Neural progenitor cell (in vitro differentiated cells): ENCODE data around the gene CPXM2. TPM values are rescaled to one million over a fixed set of nuclear protein-coding genes. Genes with fewer than 3 reads are reported as not detected.

Experiments used
- DNase-seq: peaks from one replicate; pipeline ENCODE4 v3.0.0-alpha.2; 2016; ENCODE audit warnings: low spot score
- H2AFZ ChIP-seq: fragments of 200-600 bp; sonication (generic); replicated peaks from 2 replicates; pipeline ENCODE4 v1.6.1; 2016; ENCODE audit warnings: antibody characterized with exemption
- H3F3A ChIP-seq: fragments of 200-600 bp; sonication (generic); 2 replicates; pipeline ENCODE4 v1.6.1; 2016; ENCODE audit warnings: antibody characterized with exemption, low read depth
- H3K27ac ChIP-seq: fragments of 200-600 bp; sonication (generic); 2 replicates; pipeline ENCODE4 v1.5.1; 2016; ENCODE audit warnings: mild to moderate bottlenecking
- H3K27me3 ChIP-seq: fragments of 200-600 bp; sonication (generic); 2 replicates; pipeline ENCODE4 v1.6.1; 2016; ENCODE audit warnings: mild to moderate bottlenecking, moderate library complexity
- H3K36me3 ChIP-seq: fragments of 200-600 bp; sonication (generic); 2 replicates; pipeline ENCODE4 v1.5.1; 2016
- H3K4me1 ChIP-seq: fragments of 200-600 bp; sonication (generic); 2 replicates; pipeline ENCODE4 v1.6.1; 2016; ENCODE audit warnings: mixed run types
- H3K4me2 ChIP-seq: fragments of 200-600 bp; sonication (generic); 2 replicates; pipeline ENCODE4 v1.6.1; 2016
- H3K4me3 ChIP-seq: fragments of 200-600 bp; sonication (generic); 2 replicates; pipeline ENCODE4 v1.5.1; 2016
- H3K79me2 ChIP-seq: fragments of 200-600 bp; sonication (generic); 2 replicates; pipeline ENCODE4 v1.6.1; 2016; ENCODE audit warnings: low read depth
- H3K9ac ChIP-seq: fragments of 200-600 bp; sonication (generic); 2 replicates; pipeline ENCODE4 v1.6.1; 2016
- H3K9me3 ChIP-seq: fragments of 200-600 bp; sonication (generic); 2 replicates; pipeline ENCODE4 v1.5.1; 2016; ENCODE audit warnings: low read depth
- H4K20me1 ChIP-seq: fragments of 200-600 bp; sonication (generic); 2 replicates; pipeline ENCODE4 v1.6.1; 2016; ENCODE audit warnings: low read depth
- H3K27ac Mint-ChIP-seq: 3 replicates; pipeline ENCODE4 v1.8.0; 2021; ENCODE audit warnings: mixed read lengths
- H3K27me3 Mint-ChIP-seq: 2 replicates; pipeline ENCODE4 v1.8.0; 2022; ENCODE audit warnings: low read depth, mild to moderate bottlenecking, inconsistent platforms, moderate library complexity, mixed read lengths; ENCODE audit not compliant: insufficient read depth
- H3K36me3 Mint-ChIP-seq: 3 replicates; pipeline ENCODE4 v1.8.0; 2021; ENCODE audit warnings: mixed read lengths
- H3K4me1 Mint-ChIP-seq: 3 replicates; pipeline ENCODE4 v1.8.0; 2021; ENCODE audit warnings: mixed read lengths
- H3K4me3 Mint-ChIP-seq: 3 replicates; pipeline ENCODE4 v1.8.0; 2021; ENCODE audit warnings: mild to moderate bottlenecking, moderate library complexity, mixed read lengths
- H3K9me3 Mint-ChIP-seq: 3 replicates; pipeline ENCODE4 v1.8.0; 2020; ENCODE audit warnings: mixed read lengths
- EZH2 ChIP-seq: fragments of 200-600 bp; sonication (generic); IDR thresholded peaks from 2 replicates; pipeline ENCODE4 v1.6.1; 2017; ENCODE audit warnings: antibody characterized with exemption, mild to moderate bottlenecking, moderate library complexity
- EZH2phosphoT487 ChIP-seq: fragments of 200-600 bp; sonication (generic); IDR thresholded peaks from 2 replicates; pipeline ENCODE4 v1.6.1; 2017; ENCODE audit warnings: antibody characterized with exemption
- total RNA-seq: library from RNA; depleted of rRNA; stranded (reverse); fragments of >200 nt; gene quantifications from 2 replicates; pipeline ENCODE4 v1.2.3, GENCODE V29; 2015; ENCODE audit warnings: low replicate concordance
- TF ChIP-seq, protein P1 (sequence below): fragments of 200-600 bp; sonication (generic); IDR thresholded peaks from 2 replicates; pipeline ENCODE4 v1.5.1; 2017; ENCODE audit warnings: antibody characterized with exemption, mild to moderate bottlenecking

Gene CPXM2
- total RNA-seq, 1 donor from 2014 or later = not detected

DNA sequence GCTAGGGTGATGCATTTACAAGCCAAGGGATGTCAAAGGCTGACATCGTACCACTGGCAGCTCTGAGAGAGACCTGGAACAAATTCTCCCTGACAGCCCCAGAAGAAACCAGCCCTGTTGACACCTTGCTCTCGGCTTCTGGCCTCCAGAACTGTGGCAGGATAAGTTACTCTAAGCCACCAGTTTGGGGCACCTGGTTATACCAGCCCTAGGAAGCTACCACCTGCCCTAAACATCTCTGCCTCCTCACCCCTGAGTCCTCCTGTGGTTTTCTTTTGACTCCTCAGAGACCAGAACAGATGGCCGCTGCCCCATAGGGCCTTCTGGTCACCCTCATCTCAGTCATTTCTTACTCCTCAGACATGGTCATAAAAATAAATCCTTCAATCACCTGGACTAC lies 107.4 kb downstream of the CPXM2 start:
- no peak overlapping the region for H3K9ac ChIP-seq
- no peaks in the 10 kb centered on the region for H3K36me3 ChIP-seq
- no peak overlapping the region for H3K4me3 ChIP-seq
- H3K9me3 Mint-ChIP-seq = no peaks in the 10 kb centered on the region
- H3K4me3 Mint-ChIP-seq = no peak overlapping the region
- no peaks in the 10 kb centered on the region for H3K27me3 ChIP-seq
- H4K20me1 ChIP-seq = no peaks in the 10 kb centered on the region
- H3K27ac Mint-ChIP-seq = no peak overlapping the region
- no peak overlapping the region for H3K4me2 ChIP-seq
- peaks cover 13% of the 10 kb centered on the region for H3K4me1 Mint-ChIP-seq
- peaks cover 4% of the 10 kb centered on the region for H3F3A ChIP-seq
- H3K27ac ChIP-seq = no peak overlapping the region
- TF ChIP-seq EZH2phosphoT487 (no peak), EZH2 (no peak)
- TF ChIP-seq, protein P1, sequence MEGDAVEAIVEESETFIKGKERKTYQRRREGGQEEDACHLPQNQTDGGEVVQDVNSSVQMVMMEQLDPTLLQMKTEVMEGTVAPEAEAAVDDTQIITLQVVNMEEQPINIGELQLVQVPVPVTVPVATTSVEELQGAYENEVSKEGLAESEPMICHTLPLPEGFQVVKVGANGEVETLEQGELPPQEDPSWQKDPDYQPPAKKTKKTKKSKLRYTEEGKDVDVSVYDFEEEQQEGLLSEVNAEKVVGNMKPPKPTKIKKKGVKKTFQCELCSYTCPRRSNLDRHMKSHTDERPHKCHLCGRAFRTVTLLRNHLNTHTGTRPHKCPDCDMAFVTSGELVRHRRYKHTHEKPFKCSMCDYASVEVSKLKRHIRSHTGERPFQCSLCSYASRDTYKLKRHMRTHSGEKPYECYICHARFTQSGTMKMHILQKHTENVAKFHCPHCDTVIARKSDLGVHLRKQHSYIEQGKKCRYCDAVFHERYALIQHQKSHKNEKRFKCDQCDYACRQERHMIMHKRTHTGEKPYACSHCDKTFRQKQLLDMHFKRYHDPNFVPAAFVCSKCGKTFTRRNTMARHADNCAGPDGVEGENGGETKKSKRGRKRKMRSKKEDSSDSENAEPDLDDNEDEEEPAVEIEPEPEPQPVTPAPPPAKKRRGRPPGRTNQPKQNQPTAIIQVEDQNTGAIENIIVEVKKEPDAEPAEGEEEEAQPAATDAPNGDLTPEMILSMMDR = no peak
- H3K27me3 Mint-ChIP-seq = peaks cover 2% of the 10 kb centered on the region
- H3K9me3 ChIP-seq = no peaks in the 10 kb centered on the region
- peaks cover 19% of the 10 kb centered on the region for H3K4me1 ChIP-seq
- no peak for DNase-seq
- no peaks in the 10 kb centered on the region for H3K36me3 Mint-ChIP-seq
- no peaks in the 10 kb centered on the region for H3K79me2 ChIP-seq
- no peak overlapping the region for H2AFZ ChIP-seq

DNA sequence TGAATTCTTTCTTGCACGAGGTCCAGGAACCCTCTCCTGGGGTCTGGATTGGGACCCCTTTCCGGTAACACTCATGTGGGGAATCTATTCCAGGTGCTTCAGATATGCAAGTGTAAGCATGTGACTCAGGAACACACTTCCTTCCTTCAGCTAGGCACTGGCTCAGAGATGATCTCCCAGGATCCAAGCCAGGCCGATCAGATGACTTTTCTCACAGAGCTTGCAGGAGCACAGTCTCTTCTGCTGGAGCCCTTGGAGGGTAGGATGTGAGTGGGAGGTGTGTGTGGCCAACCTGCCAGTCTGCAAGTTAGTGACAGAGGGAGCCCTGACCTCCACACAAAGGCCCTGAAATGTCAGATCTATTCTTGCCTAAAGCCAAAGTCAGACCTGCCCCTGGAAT lies 108.3 kb downstream of the CPXM2 start:
- no peaks in the 10 kb centered on the region for H3K27me3 ChIP-seq
- no peak overlapping the region for H3K27ac Mint-ChIP-seq

DNA sequence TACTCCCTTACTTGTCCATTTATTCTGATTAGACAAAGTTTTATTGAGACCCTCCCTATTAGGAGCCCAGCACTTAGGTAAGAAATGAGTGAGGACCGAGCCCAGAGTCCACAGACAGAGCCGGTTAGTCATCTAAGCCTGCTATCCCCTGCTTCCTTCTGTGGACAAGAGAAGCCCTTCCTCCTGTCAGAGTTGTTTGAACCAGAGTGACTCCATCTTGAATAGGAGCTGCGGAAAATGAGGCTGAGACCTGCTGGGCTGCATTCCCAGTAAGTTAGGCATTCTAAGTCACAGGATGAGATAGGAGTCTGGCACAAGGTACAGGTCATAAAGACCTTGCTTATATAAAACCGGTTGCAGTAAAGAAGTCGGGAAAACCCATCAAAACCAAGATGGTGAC lies 109.1 kb downstream of the CPXM2 start:
- Histone ChIP-seq H3K27me3 (no peaks in the 10 kb centered on the region), H3K79me2 (no peaks in the 10 kb centered on the region), H3K4me1 (peaks cover 27% of the 10 kb centered on the region), H3K27ac (no peak overlapping the region), H3K4me3 (no peak overlapping the region), H4K20me1 (no peaks in the 10 kb centered on the region), H3K36me3 (no peaks in the 10 kb centered on the region), H3K9ac (no peak overlapping the region), H3F3A (peaks cover 4% of the 10 kb centered on the region), H3K4me2 (peak overlapping the region; percentile 11), H3K9me3 (no peaks in the 10 kb centered on the region), H2AFZ (no peak overlapping the region)
- TF ChIP-seq, protein P1 = no peak
- TF ChIP-seq EZH2 = no peak
- TF ChIP-seq EZH2phosphoT487 = no peak
- H3K4me1 Mint-ChIP-seq = peaks cover 17% of the 10 kb centered on the region
- no peaks in the 10 kb centered on the region for H3K9me3 Mint-ChIP-seq
- DNase-seq = no peak
- no peak overlapping the region for H3K4me3 Mint-ChIP-seq
- H3K36me3 Mint-ChIP-seq = no peaks in the 10 kb centered on the region
- H3K27me3 Mint-ChIP-seq = peaks cover 2% of the 10 kb centered on the region
- H3K27ac Mint-ChIP-seq = no peak overlapping the region

More for the DNA sequence above, 108.3 kb downstream of the CPXM2 start:
- DNase-seq = no peak
- peaks cover 17% of the 10 kb centered on the region for H3K4me1 Mint-ChIP-seq
- Histone ChIP-seq H3K4me3 (no peak overlapping the region), H3K27ac (no peak overlapping the region), H3F3A (peaks cover 4% of the 10 kb centered on the region), H3K79me2 (no peaks in the 10 kb centered on the region), H3K9me3 (no peaks in the 10 kb centered on the region), H3K4me2 (no peak overlapping the region), H4K20me1 (no peaks in the 10 kb centered on the region), H3K36me3 (no peaks in the 10 kb centered on the region), H3K4me1 (peaks cover 27% of the 10 kb centered on the region), H2AFZ (no peak overlapping the region), H3K9ac (no peak overlapping the region)
- peaks cover 2% of the 10 kb centered on the region for H3K27me3 Mint-ChIP-seq
- H3K4me3 Mint-ChIP-seq = no peak overlapping the region
- TF ChIP-seq, protein P1 = no peak
- TF ChIP-seq EZH2 = no peak
- no peak for TF ChIP-seq EZH2phosphoT487
- no peaks in the 10 kb centered on the region for H3K36me3 Mint-ChIP-seq
- no peaks in the 10 kb centered on the region for H3K9me3 Mint-ChIP-seq
